ENCODE measurements around the gene EPHA7.

EPHA7 gene

DNA sequence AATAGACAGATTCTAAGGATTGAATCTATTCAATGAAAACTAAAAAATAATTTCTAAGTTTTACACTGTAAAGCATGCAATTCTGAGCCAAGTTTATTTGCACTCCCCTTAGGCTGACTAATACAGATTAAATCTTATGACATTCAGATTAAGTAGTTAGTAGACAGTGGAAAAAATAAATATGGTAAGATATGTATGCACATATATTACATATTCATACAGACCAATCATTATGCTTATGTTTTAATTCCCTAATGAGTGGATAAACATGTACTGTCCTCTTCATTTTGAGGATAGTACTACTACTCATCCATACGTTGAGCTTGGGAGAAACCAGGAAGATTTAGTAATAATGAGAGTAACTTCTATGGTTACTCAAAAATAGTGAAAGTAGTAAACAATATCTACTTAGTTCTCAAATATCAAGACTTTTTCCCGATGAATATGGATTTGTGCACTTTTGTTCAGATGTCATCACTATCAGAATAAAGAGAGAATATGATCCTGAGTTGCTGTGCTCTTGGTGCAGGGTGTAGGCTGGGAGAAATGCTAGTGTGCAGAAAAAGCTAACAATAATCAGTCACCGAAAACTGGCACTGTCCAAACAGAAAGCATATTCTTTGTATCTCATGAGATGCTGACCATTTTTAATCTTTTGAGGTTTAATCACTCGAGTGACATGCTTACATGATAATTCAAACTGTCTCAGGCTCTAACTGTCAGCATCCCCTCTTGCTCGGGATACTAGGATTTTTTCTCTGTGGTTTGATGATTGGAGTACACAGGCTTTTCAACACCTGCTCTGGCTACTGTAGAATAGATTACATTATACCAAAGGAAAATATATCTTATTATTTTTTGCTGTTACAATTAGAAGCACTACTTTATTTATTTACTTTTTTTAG lies 111.6 kb downstream of the EPHA7 start:
- no peak for DNase-seq (ENCODE audit: insufficient read length, low spot score)
- no peak for FAIRE-seq
- TF ChIP-seq POU2F2 (IDR thresholded peaks at IDR 0.05; ENCODE audit: low read depth, low read length) (no peak), PAX5 (IDR thresholded peaks at IDR 0.05; ENCODE audit: insufficient read depth, low read length, severe bottlenecking) (no peak), POLR2A (IDR thresholded peaks at IDR 0.05; ENCODE audit: low read depth, low read length) (no peak), POLR2AphosphoS5 (IDR thresholded peaks at IDR 0.05; ENCODE audit: low read depth, low read length) (no peak), SPI1 (IDR thresholded peaks at IDR 0.05; ENCODE audit: low read depth, low read length) (no peak), TAF1 (IDR thresholded peaks at IDR 0.05; ENCODE audit: low read depth, low read length) (no peak)

GRCh38 chr6:93305088-93305487 lies 114.3 kb downstream of the EPHA7 start:
- no peak for DNase-seq (ENCODE audit: insufficient read length, low spot score)
- TF ChIP-seq PAX5 (IDR thresholded peaks at IDR 0.05; ENCODE audit: insufficient read depth, low read length, severe bottlenecking) = no peak
- no peak for TF ChIP-seq SPI1 (IDR thresholded peaks at IDR 0.05; ENCODE audit: low read depth, low read length)
- no peak for TF ChIP-seq POU2F2 (IDR thresholded peaks at IDR 0.05; ENCODE audit: low read depth, low read length)
- TF ChIP-seq TAF1 (IDR thresholded peaks at IDR 0.05; ENCODE audit: low read depth, low read length) = no peak
- no peak for TF ChIP-seq POLR2A (IDR thresholded peaks at IDR 0.05; ENCODE audit: low read depth, low read length)
- no peak for FAIRE-seq

DNA sequence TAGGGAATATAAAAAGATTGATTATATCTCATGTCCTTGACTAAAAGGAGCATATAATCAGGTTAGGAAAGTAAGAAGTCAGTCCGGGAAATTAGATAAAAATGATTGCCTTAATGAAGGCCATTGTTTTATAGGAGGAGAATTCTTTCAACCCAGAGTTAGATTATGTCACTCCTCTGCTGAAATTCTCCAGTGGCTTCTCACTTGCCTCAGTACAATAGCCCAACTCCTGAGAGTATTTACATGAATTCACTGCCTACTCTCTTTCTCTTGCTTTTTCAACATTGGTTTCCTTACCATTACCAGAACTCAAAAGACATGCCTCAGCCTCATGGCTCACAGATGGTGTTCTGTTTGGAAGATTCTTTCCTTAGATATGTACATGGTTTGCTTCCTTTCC lies 114.9 kb downstream of the EPHA7 start:
- no peak for DNase-seq (ENCODE audit: insufficient read length, low spot score)
- TF ChIP-seq PAX5 (IDR thresholded peaks at IDR 0.05; ENCODE audit: insufficient read depth, low read length, severe bottlenecking) (no peak), POU2F2 (IDR thresholded peaks at IDR 0.05; ENCODE audit: low read depth, low read length) (no peak), POLR2A (IDR thresholded peaks at IDR 0.05; ENCODE audit: low read depth, low read length) (no peak), SPI1 (IDR thresholded peaks at IDR 0.05; ENCODE audit: low read depth, low read length) (no peak), TAF1 (IDR thresholded peaks at IDR 0.05; ENCODE audit: low read depth, low read length) (no peak), POLR2AphosphoS5 (IDR thresholded peaks at IDR 0.05; ENCODE audit: low read depth, low read length) (no peak)
- no peak for FAIRE-seq

GRCh38 chr6:93300661-93301060 lies 118.7 kb downstream of the EPHA7 start:
- DNase-seq (ENCODE audit: insufficient read length, low spot score) (no peak), FAIRE-seq (no peak)
- TF ChIP-seq SPI1 (IDR thresholded peaks at IDR 0.05; ENCODE audit: low read depth, low read length) (no peak), PAX5 (IDR thresholded peaks at IDR 0.05; ENCODE audit: insufficient read depth, low read length, severe bottlenecking) (no peak), POLR2AphosphoS5 (IDR thresholded peaks at IDR 0.05; ENCODE audit: low read depth, low read length) (no peak), POLR2A (IDR thresholded peaks at IDR 0.05; ENCODE audit: low read depth, low read length) (no peak), TAF1 (IDR thresholded peaks at IDR 0.05; ENCODE audit: low read depth, low read length) (no peak), POU2F2 (IDR thresholded peaks at IDR 0.05; ENCODE audit: low read depth, low read length) (no peak)

DNA sequence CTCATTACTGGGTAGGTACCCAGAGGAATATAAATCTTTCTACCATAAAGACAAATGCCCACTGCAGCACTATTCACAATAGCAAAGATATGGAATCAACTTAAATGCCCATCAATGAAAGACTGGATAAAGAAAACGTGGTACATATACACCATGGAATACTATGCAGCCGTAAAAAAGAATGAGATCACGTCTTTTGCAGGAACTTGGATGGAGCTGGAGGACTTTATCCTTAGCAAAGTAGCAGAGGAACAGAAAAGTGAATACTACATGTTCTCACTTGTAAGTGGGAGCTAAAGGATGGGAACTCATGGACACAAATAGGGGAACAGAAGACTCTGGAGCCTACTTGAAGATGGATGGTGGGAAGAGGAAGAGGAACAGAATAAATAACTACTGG lies 119.7 kb downstream of the EPHA7 start:
- DNase-seq (ENCODE audit: insufficient read length, low spot score) (no peak), FAIRE-seq (no peak)
- no peak for TF ChIP-seq POU2F2 (IDR thresholded peaks at IDR 0.05; ENCODE audit: low read depth, low read length)
- TF ChIP-seq POLR2AphosphoS5 (IDR thresholded peaks at IDR 0.05; ENCODE audit: low read depth, low read length) = no peak
- TF ChIP-seq POLR2A (IDR thresholded peaks at IDR 0.05; ENCODE audit: low read depth, low read length) = no peak
- no peak for TF ChIP-seq SPI1 (IDR thresholded peaks at IDR 0.05; ENCODE audit: low read depth, low read length)
- no peak for TF ChIP-seq TAF1 (IDR thresholded peaks at IDR 0.05; ENCODE audit: low read depth, low read length)
- TF ChIP-seq PAX5 (IDR thresholded peaks at IDR 0.05; ENCODE audit: insufficient read depth, low read length, severe bottlenecking) = no peak

DNA sequence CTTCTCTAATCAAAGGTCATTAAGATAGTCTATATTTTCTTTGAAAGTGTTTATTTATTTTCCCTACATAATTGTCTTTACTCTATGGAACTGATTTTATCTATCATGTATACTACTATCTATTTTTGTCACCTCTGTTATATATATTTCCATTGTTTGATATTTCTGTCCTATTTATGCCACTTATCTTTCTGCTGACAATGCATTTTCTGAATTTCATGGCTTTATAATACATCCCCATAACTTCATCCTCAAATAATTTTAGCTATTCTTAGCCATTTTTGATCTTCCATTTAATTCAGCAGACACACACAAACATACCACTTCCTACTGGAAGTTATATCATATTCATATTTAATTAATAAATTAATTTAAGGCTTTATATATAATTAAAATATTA lies 123.7 kb downstream of the EPHA7 start:
- DNase-seq (ENCODE audit: insufficient read length, low spot score) (no peak), FAIRE-seq (no peak)

GRCh38 chr6:93294879-93295278 lies 124.5 kb downstream of the EPHA7 start:
- TF ChIP-seq POLR2A (IDR thresholded peaks at IDR 0.05; ENCODE audit: low read depth, low read length) = no peak
- TF ChIP-seq TAF1 (IDR thresholded peaks at IDR 0.05; ENCODE audit: low read depth, low read length) = no peak
- no peak for TF ChIP-seq POU2F2 (IDR thresholded peaks at IDR 0.05; ENCODE audit: low read depth, low read length)
- TF ChIP-seq PAX5 (IDR thresholded peaks at IDR 0.05; ENCODE audit: insufficient read depth, low read length, severe bottlenecking) = no peak
- no peak for TF ChIP-seq SPI1 (IDR thresholded peaks at IDR 0.05; ENCODE audit: low read depth, low read length)
- TF ChIP-seq POLR2AphosphoS5 (IDR thresholded peaks at IDR 0.05; ENCODE audit: low read depth, low read length) = no peak
- no peak for FAIRE-seq
- no peak for DNase-seq (ENCODE audit: insufficient read length, low spot score)

More for the DNA sequence above, 123.7 kb downstream of the EPHA7 start:
- no peak for TF ChIP-seq PAX5 (IDR thresholded peaks at IDR 0.05; ENCODE audit: insufficient read depth, low read length, severe bottlenecking)

GRCh38 chr6:93293872-93294271 lies 125.5 kb downstream of the EPHA7 start:
- no peak for TF ChIP-seq POLR2AphosphoS5 (IDR thresholded peaks at IDR 0.05; ENCODE audit: low read depth, low read length)
- no peak for TF ChIP-seq TAF1 (IDR thresholded peaks at IDR 0.05; ENCODE audit: low read depth, low read length)
- no peak for TF ChIP-seq POLR2A (IDR thresholded peaks at IDR 0.05; ENCODE audit: low read depth, low read length)
- TF ChIP-seq POU2F2 (IDR thresholded peaks at IDR 0.05; ENCODE audit: low read depth, low read length) = no peak
- no peak for TF ChIP-seq SPI1 (IDR thresholded peaks at IDR 0.05; ENCODE audit: low read depth, low read length)
- no peak for FAIRE-seq

GRCh38 chr6:93293460-93293859 lies 125.9 kb downstream of the EPHA7 start:
- no peak for FAIRE-seq
- TF ChIP-seq SPI1 (IDR thresholded peaks at IDR 0.05; ENCODE audit: low read depth, low read length) = no peak
- no peak for TF ChIP-seq POLR2AphosphoS5 (IDR thresholded peaks at IDR 0.05; ENCODE audit: low read depth, low read length)
- no peak for TF ChIP-seq POLR2A (IDR thresholded peaks at IDR 0.05; ENCODE audit: low read depth, low read length)
- TF ChIP-seq TAF1 (IDR thresholded peaks at IDR 0.05; ENCODE audit: low read depth, low read length) = no peak
- DNase-seq (ENCODE audit: insufficient read length, low spot score) = no peak

More at GRCh38 chr6:93293872-93294271, 125.5 kb downstream of the EPHA7 start:
- no peak for DNase-seq (ENCODE audit: insufficient read length, low spot score)

DNA sequence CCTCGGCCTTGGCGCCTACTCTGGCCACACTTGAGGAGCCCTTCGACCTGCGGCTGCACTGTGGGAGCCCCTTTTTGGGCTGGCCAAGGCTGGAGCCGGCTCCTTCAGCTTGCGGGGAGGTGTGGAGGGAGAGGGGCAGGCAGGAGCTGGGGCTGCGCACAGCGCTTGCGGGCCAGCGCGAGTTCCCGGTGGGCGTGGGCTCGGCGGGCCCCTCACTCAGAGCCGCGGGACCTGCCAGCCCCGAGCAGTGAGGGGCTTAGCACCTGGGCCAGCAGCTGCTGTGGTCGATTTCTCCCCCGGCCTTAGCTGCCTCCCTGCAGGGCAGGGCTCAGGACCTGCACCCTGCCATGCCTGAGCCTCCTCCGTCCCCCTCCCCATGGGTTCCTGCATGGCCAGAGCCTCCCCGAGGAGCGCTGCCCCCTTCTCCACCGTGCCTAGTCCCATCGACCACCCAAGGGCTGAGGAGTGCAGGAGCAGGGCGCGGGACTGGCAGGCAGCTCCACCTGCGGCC lies 136.8 kb downstream of the EPHA7 start:
- TF ChIP-seq PAX5 (IDR thresholded peaks at IDR 0.05; ENCODE audit: insufficient read depth, low read length, severe bottlenecking) = no peak
- no peak for TF ChIP-seq SPI1 (IDR thresholded peaks at IDR 0.05; ENCODE audit: low read depth, low read length)
- no peak for TF ChIP-seq TAF1 (IDR thresholded peaks at IDR 0.05; ENCODE audit: low read depth, low read length)
- TF ChIP-seq POU2F2 (IDR thresholded peaks at IDR 0.05; ENCODE audit: low read depth, low read length) = no peak
- no peak for TF ChIP-seq POLR2AphosphoS5 (IDR thresholded peaks at IDR 0.05; ENCODE audit: low read depth, low read length)
- no peak for TF ChIP-seq POLR2A (IDR thresholded peaks at IDR 0.05; ENCODE audit: low read depth, low read length)
- no peak for DNase-seq (ENCODE audit: insufficient read length, low spot score)
- FAIRE-seq = no peak

Data from GM12891 (cell line).